Thoracic aorta (tissue), 2 donors: Measurements from ENCODE around the gene PDE4D. TPM values are rescaled to one million over a fixed set of nuclear protein-coding genes. Genes with fewer than 3 reads are reported as not detected.
"Not testable (repeated sequence)": the region's sequence is repeated elsewhere in the genome, so short reads cannot be mapped to it uniquely, and the experiment has no call there.

Experiments used
- ATAC-seq: fragments of 150-250 bp; one replicate; pipeline ENCODE4 v1.8.0; 2017; ENCODE audit warnings: low read depth; ENCODE audit not compliant: insufficient number of reproducible peaks, low FRiP score
- DNase-seq: peaks from one replicate; pipeline ENCODE4 v3.0.0-alpha.2; 2020; ENCODE audit warnings: low spot score
- H3K27ac ChIP-seq, 2 donors: fragments of 200-600 bp; sonication (generic); 1 replicate in 1 of 2; 2 replicates in 1 of 2; pipeline ENCODE4 v1.5.1; 2016; ENCODE audit warnings: mild to moderate bottlenecking in 2 of 2, moderate library complexity in 2 of 2
- H3K27me3 ChIP-seq: fragments of 200-600 bp; sonication (generic); replicated peaks from 2 replicates; pipeline ENCODE4 v1.6.0; 2016; ENCODE audit warnings: mild to moderate bottlenecking; ENCODE audit not compliant: insufficient read depth
- H3K36me3 ChIP-seq: fragments of 200-600 bp; sonication (generic); one replicate; pipeline ENCODE4 v1.5.1; 2016
- H3K4me1 ChIP-seq, 2 donors: fragments of 200-600 bp; sonication (generic); 1 replicate in 1 of 2; 2 replicates in 1 of 2; pipeline versions ENCODE4 v1.5.1 to v1.6.0; 2016; ENCODE audit warnings: low read depth in 2 of 2, mild to moderate bottlenecking in 1 of 2; ENCODE audit not compliant: control insufficient read depth in 1 of 2
- H3K4me3 ChIP-seq: fragments of 200-600 bp; sonication (generic); 2 replicates; pipeline ENCODE4 v1.5.1; 2016; ENCODE audit warnings: mild to moderate bottlenecking
- H3K9me3 ChIP-seq: fragments of 200-600 bp; sonication (generic); 2 replicates; pipeline ENCODE4 v1.5.1; 2016
- total RNA-seq, 2 donors: library from RNA; depleted of rRNA; stranded (reverse); fragments of >200 nt; gene quantifications; one replicate each; pipeline versions ENCODE4 v1.1.0 to v1.2.3, GENCODE V29; 2016
- TF ChIP-seq, protein P1 (sequence below): fragments of 200-600 bp; sonication (generic); IDR thresholded peaks from one replicate; pipeline ENCODE4 v1.5.1; 2019; ENCODE audit warnings: antibody characterized with exemption

Gene PDE4D
- total RNA-seq, 2 donors from 2014 or later: 34.0 to 85.8 TPM

DNA sequence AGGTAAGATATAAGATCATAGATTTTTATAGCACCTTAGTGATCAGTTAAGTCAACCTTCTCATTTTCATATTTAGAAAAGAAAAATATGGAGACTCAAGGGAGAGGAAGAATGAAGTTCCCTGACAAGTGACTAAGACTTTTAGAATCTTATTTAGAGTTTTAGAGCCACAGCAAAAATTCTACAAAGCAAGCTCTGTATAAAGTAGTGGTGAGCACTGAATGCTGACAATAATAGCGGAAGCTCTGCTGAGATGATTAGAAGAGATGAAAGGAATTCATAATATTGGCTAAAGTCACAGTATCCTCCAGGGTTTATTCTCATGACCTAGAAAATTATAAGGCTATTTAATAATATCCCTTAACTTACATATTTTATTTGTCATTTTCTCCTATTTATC lies 316.0 kb downstream of the PDE4D start:
- H3K9me3 ChIP-seq: no peaks in the 10 kb centered on the region
- TF ChIP-seq, protein P1, sequence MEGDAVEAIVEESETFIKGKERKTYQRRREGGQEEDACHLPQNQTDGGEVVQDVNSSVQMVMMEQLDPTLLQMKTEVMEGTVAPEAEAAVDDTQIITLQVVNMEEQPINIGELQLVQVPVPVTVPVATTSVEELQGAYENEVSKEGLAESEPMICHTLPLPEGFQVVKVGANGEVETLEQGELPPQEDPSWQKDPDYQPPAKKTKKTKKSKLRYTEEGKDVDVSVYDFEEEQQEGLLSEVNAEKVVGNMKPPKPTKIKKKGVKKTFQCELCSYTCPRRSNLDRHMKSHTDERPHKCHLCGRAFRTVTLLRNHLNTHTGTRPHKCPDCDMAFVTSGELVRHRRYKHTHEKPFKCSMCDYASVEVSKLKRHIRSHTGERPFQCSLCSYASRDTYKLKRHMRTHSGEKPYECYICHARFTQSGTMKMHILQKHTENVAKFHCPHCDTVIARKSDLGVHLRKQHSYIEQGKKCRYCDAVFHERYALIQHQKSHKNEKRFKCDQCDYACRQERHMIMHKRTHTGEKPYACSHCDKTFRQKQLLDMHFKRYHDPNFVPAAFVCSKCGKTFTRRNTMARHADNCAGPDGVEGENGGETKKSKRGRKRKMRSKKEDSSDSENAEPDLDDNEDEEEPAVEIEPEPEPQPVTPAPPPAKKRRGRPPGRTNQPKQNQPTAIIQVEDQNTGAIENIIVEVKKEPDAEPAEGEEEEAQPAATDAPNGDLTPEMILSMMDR: no peak
- ATAC-seq (no peak), DNase-seq (no peak)
- H3K27me3 ChIP-seq: no peaks in the 10 kb centered on the region
- no peaks in the 10 kb centered on the region for H3K36me3 ChIP-seq
- H3K27ac ChIP-seq: no peak overlapping the region
- no peak overlapping the region for H3K4me3 ChIP-seq
- H3K4me1 ChIP-seq: no peaks in the 10 kb centered on the region

DNA sequence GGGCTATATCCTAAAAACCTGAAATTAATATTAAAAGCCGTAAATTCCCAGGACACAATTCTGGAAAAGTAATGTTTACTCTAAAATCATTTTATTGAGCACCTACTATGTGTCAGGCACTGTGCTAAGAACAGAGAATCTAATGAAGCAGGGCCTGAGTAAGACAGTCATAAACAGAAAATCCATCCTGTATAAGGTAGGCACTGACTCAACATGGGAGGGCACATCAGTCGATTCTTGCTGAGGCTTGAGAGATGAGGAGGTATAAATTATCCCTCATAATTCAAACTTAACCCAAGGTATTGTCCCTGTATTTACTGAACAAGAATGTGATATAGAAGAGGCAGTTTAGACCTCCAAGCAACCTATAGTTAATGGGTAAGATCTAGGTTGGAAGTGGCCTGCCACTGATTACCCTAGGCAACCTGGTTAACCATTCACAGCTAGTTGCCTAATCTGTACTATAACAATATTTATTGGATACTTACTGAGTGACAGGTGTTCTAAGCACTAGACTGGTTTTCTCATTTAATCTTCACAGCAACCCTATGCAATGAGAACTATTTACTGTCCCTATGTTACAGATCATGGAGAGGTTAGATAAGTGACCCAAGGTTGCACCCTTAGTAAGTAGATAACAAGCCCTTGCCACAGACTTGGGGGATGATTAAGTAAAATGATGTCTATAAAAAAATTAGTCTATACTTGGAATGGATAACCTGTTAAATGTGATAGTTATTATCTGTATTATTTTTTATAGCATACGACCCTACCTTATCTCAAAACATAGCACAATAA lies 317.7 kb downstream of the PDE4D start:
- H3K36me3 ChIP-seq: no peaks in the 10 kb centered on the region
- no peaks in the 10 kb centered on the region for H3K4me1 ChIP-seq
- TF ChIP-seq, protein P1: no peak
- no peak overlapping the region for H3K4me3 ChIP-seq
- DNase-seq (no peak), ATAC-seq (no peak)
- no peaks in the 10 kb centered on the region for H3K27me3 ChIP-seq
- no peaks in the 10 kb centered on the region for H3K9me3 ChIP-seq
- no peak overlapping the region for H3K27ac ChIP-seq

DNA sequence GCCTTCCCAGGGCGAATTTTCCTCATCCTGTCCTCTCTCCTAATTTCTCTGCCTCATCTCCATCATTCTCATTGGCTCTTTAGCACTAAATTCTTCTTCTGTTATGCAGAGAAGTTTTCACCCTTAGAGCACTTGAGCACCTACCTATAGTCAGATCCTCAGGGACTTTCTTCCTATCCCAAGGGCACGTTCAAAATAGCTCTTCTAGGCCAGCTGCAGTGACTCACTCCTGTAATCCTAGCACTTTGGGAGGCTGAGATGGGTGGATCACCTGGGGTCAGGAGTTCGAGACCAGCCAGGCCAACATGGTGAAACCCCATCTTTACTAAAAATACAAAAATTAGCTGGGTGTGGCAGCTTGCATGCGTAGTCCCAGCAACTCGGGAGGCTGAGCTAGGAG lies 320.0 kb downstream of the PDE4D start:
- not testable (repeated sequence) for DNase-seq, H3K9me3 ChIP-seq, H3K36me3 ChIP-seq, H3K4me3 ChIP-seq, H3K4me1 ChIP-seq, H3K27ac ChIP-seq, ATAC-seq, H3K27me3 ChIP-seq

GRCh38 chr5:59571067-59571466 lies 322.5 kb downstream of the PDE4D start:
- ATAC-seq: no peak
- H3K27ac ChIP-seq: no peak overlapping the region
- H3K36me3 ChIP-seq: no peaks in the 10 kb centered on the region
- H3K4me3 ChIP-seq: no peak overlapping the region
- DNase-seq: no peak
- H3K4me1 ChIP-seq: no peaks in the 10 kb centered on the region
- no peaks in the 10 kb centered on the region for H3K27me3 ChIP-seq
- no peaks in the 10 kb centered on the region for H3K9me3 ChIP-seq
- TF ChIP-seq, protein P1: no peak

- Histone ChIP-seq H3K36me3 (no peaks in the 10 kb centered on the region), H3K4me1 (no peaks in the 10 kb centered on the region), H3K9me3 (no peaks in the 10 kb centered on the region), H3K27ac (no peak overlapping the region), H3K27me3 (no peaks in the 10 kb centered on the region), H3K4me3 (no peak overlapping the region)
- DNase-seq (no peak), ATAC-seq (no peak)
- TF ChIP-seq, protein P1: no peak
These were observed 323.8 kb downstream of the PDE4D start for GRCh38 chr5:59569608-59570334.
